Activated CD4-positive, alpha-beta T cell treated with anti-CD3 and anti-CD28 coated beads, Interleukin-2, amount 10 ng/mL, durations not matched to agents 24 days and 14 days (primary cell): Measurements from ENCODE around the gene PYY. TPM values are rescaled to one million over a fixed set of nuclear protein-coding genes. Genes with fewer than 3 reads are reported as not detected.
"Not testable (repeated sequence)": the region's sequence is repeated elsewhere in the genome, so short reads cannot be mapped to it uniquely, and the experiment has no call there.

Source experiments
- DNase-seq: peaks from one replicate; pipeline ENCODE4 v3.0.0; 2022
- H3K27ac Mint-ChIP-seq: one replicate; pipeline ENCODE4 v1.8.0; 2022; ENCODE audit warnings: mild to moderate bottlenecking, mixed read lengths
- H3K27me3 Mint-ChIP-seq: one replicate; pipeline ENCODE4 v1.8.0; 2022; ENCODE audit warnings: mixed read lengths
- H3K36me3 Mint-ChIP-seq: one replicate; pipeline ENCODE4 v1.8.0; 2022; ENCODE audit warnings: low read depth, mild to moderate bottlenecking, mixed read lengths
- H3K4me1 Mint-ChIP-seq: one replicate; pipeline ENCODE4 v1.8.0; 2021; ENCODE audit warnings: mixed read lengths
- H3K4me3 Mint-ChIP-seq: one replicate; pipeline ENCODE4 v1.8.0; 2022; ENCODE audit warnings: mild to moderate bottlenecking, moderate library complexity, mixed read lengths
- H3K9me3 Mint-ChIP-seq: one replicate; pipeline ENCODE4 v1.8.0; 2021; ENCODE audit warnings: mixed read lengths
- intact Hi-C: fragments of 100-400 bp; cut with micrococcal nuclease; formaldehyde crosslinking; loops from one replicate; pipeline ENCODE4 v1.15.1; 2023
- total RNA-seq: library from RNA; stranded (reverse); gene quantifications from 2 replicates; pipeline ENCODE4 v1.2.3, GENCODE V29; 2022

PYY gene
- total RNA-seq, 1 donor from 2014 or later = not detected

DNA sequence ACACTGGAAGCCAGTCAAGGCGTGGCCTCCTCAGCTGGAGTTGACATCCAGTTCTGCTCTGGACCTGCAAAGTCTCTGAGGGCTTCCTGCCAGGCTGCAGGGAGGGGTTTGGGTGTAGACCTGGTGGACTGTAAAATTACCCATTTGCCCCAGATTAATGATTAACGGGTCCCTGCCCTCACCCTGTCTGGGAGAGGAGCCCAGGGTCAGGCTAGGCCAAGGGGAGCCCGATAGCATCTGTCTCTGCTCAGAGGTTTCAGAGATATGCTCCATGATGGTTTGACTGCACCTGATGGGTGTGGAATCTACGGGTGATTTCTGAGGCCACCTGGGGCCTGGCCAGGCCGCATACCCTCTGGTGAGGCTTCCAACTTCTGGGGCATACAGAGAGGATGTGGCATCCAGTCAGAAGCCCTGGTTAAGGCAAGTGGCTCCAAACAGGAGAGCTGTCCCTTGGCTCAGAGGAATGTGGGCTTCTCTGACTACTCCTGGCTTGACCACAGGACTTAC, 22.6 kb downstream of the PYY start:
- intact Hi-C loops = no loop called here
- Mint-ChIP-seq H3K4me3 (no peak overlapping the region), H3K9me3 (no peaks in the 10 kb centered on the region), H3K27me3 (peaks cover 16% of the 10 kb centered on the region), H3K4me1 (peaks cover 14% of the 10 kb centered on the region), H3K36me3 (no peaks in the 10 kb centered on the region), H3K27ac (no peak overlapping the region)
- no peak for DNase-seq

DNA sequence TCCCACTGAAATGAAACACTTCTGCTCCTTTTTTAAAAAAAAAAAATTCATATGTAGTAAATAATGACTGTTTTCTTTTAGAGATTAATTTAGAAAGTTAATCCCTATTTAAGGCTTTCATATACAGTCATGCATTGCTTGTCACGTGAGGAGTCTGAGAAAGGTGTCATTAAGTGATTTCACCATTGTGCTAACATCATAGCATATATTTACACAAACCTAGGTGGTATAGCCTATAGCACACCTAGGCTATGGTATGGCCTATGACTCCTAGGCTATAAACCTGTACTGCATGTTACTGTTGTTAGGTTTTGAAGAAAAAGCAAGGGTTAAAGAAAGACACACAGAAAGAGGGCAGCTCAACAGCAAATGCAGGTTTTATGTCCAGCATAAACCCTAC, 25.1 kb downstream of the PYY start:
- intact Hi-C loops = no loop called here
- H3K4me1 Mint-ChIP-seq = peaks cover 17% of the 10 kb centered on the region
- H3K27me3 Mint-ChIP-seq = peaks cover 23% of the 10 kb centered on the region
- H3K36me3 Mint-ChIP-seq = no peaks in the 10 kb centered on the region
- DNase-seq = no peak
- H3K4me3 Mint-ChIP-seq = no peak overlapping the region
- no peak overlapping the region for H3K27ac Mint-ChIP-seq
- H3K9me3 Mint-ChIP-seq = no peaks in the 10 kb centered on the region

DNA sequence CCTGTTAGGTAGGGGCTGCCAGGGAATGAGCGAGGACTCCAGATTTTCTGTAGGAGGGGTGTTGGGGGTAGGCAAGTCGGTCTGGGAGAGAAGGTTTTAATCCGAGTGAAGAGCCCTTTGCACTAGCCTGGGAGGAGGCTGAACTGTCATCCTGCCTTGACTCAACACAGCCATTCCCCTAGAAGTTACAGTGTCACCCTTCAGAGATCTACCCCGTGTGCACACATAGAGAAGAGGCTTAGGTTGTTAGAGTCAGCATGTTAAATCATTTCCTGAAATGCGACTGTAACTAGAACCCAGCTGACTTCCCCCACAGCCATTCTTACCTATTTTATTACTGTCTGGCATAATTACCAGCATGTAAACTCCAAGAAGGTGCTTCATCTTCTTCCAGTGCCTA, 25.8 kb downstream of the PYY start:
- intact Hi-C loops, H3K9me3 Mint-ChIP-seq, H3K36me3 Mint-ChIP-seq: not testable (repeated sequence)
- peak overlapping the region; percentile 77 for H3K4me3 Mint-ChIP-seq
- peak; percentile 66 for DNase-seq
- peak overlapping the region; percentile 59 for H3K27ac Mint-ChIP-seq
- peaks cover 23% of the 10 kb centered on the region for H3K27me3 Mint-ChIP-seq
- H3K4me1 Mint-ChIP-seq = peaks cover 17% of the 10 kb centered on the region

DNA sequence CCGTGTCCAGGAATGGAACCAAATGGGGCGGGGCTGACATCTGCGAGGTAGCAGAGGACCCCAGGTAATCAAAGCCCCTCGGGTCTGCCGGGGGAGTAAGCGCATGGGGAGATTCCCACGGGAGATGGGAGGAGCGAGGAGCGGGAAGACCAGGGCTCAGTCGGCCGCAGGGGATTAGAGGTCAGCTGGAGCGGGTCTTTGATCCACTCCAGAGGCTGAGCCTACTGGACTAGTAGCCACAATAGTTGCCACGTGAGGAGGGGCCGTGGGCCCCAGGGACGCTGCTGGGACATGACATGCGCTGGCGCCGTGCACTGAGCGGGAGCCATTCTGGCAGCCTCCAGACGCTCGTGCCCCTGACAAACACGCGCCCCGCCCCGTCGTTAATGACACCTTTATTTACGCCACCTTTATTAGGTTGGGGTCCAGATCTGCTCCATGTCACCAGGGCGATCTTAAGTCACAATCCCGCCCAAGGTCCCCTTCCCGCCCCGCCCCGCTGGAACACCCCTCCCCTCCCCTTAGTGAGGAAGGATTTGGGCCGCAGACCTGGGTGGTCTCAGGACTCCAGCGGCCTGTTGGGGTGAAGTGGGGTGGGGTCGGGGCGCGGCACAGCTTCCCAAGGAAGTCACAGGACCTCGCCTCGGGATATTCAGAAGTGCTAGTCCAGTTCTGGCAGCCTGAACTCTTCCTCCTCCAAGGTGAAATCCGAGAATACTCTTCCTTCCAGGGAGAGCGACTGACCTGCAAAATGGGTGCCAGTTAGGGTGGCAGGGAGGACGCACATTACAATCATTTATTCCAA, 26.5 kb downstream of the PYY start:
- peak overlapping the region; percentile 59 for H3K27ac Mint-ChIP-seq
- H3K27me3 Mint-ChIP-seq = peaks cover 23% of the 10 kb centered on the region
- intact Hi-C loops = no loop called here
- peak overlapping the region; percentile 77 for H3K4me3 Mint-ChIP-seq
- H3K4me1 Mint-ChIP-seq = peaks cover 17% of the 10 kb centered on the region
- no peaks in the 10 kb centered on the region for H3K9me3 Mint-ChIP-seq
- DNase-seq = no peak
- H3K36me3 Mint-ChIP-seq = no peaks in the 10 kb centered on the region

DNA sequence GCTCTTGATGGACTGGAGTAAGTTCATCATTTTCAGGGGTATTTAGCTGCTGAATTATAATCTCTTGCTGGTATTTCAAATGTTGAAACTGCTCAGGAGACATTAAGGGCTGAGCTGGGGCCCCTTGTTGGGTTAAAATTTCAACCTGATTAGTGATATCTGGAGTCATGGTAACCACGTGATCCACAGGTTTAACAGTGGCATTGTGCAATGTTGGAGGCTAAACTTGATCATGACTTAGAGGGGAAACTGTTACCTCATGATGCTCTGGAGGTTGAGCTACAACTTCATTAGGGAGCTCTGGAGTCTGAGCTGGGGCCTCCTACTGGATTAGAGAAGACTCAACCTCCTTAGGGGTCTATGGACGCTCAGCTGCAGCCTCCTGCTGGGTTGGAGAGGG, 29.2 kb downstream of the PYY start:
- no peak overlapping the region for H3K27ac Mint-ChIP-seq
- H3K27me3 Mint-ChIP-seq = peaks cover 19% of the 10 kb centered on the region
- DNase-seq = no peak
- no peaks in the 10 kb centered on the region for H3K36me3 Mint-ChIP-seq
- no peaks in the 10 kb centered on the region for H3K9me3 Mint-ChIP-seq
- peaks cover 17% of the 10 kb centered on the region for H3K4me1 Mint-ChIP-seq
- no peak overlapping the region for H3K4me3 Mint-ChIP-seq
- intact Hi-C loops = no loop called here

DNA sequence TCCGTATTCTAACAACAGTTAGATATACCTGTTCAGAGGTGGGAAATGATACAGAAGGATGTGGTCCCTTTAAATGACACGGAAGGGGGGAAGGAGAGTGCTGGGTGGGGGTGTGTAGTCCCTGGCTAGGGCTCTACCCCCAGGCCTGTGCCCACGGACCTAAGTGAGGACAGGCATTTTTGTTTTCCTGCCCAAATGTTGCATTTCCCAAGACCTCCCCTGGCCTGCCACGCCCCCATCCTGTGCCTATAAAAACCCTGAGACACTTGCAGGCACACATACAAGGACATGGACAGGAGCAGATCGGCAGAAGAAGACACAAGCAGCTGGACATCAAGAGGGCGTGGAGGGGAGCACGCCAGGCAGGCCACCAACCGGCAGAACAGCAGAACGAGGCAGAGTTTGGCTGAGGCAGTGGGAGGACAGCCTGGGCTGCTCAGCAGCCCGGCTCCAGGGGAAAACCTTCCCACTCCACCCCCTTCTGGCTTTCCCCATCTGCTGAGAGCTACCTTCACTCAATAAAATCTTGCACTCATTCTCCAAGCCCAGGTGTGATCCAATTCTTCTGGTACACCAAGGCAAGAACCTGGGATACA, 33.1 kb downstream of the PYY start:
- no peak overlapping the region for H3K27ac Mint-ChIP-seq
- H3K4me3 Mint-ChIP-seq = no peak overlapping the region
- peaks cover 15% of the 10 kb centered on the region for H3K27me3 Mint-ChIP-seq
- intact Hi-C loops = no loop called here
- H3K36me3 Mint-ChIP-seq = no peaks in the 10 kb centered on the region
- DNase-seq = no peak
- H3K9me3 Mint-ChIP-seq = no peaks in the 10 kb centered on the region
- peaks cover 12% of the 10 kb centered on the region for H3K4me1 Mint-ChIP-seq

DNA sequence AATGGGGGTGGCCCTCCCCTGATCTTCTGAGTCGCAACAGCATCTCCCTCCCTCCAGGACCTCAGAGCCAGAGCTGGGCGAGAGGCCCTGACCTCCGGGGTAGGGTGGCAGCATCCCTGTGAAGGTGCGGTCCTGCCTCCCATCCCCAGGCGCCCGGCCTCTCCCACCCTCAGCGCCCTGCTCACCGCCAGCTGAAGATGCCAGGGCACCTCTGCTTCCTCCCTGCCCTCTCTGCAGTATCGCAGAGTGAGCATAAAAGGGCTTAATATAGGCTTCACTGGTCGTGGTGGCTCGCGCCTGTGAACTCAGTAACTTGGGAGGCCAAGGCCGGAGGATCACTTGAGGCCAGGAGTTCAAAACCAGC, 35.7 kb downstream of the PYY start:
- no peak for DNase-seq
- peaks cover 8% of the 10 kb centered on the region for H3K4me1 Mint-ChIP-seq
- peaks cover 8% of the 10 kb centered on the region for H3K27me3 Mint-ChIP-seq
- H3K27ac Mint-ChIP-seq = no peak overlapping the region
- H3K4me3 Mint-ChIP-seq = peak overlapping the region; percentile 67
- no peaks in the 10 kb centered on the region for H3K36me3 Mint-ChIP-seq
- H3K9me3 Mint-ChIP-seq = no peaks in the 10 kb centered on the region
- intact Hi-C loops = no loop called here

DNA sequence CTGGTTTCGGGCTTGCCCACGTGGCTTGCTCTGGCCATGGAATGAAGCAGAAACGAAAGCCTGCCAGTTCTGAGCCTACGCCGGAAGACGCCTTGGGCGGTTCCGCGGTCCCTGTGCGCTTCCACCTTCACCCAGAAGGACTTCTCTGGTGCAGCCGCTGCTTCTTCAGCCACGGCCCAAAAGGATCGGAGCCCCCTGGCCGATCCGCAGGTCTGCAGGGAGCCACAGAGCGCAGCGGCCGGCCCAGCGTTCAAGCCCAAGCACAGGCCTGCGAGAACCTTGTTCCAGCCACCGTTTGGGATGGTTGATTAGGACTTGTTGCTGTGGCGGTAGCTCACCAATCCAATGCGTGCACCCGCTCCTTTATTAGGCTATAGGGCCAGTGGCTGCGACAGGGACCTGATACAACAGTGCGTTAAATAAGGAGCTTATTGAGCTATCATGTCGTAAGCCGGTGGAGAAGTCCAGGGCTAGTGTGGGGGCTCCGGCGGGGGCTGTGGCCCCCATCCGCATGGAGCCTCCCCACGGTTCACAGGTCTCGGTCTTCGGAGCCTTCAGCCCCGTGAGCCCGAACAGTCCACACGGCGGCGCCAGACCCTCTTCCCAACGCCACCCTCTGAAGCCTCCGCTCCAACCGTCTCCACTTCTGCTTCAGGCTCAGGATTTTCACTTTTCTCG, 36.3 kb downstream of the PYY start:
- intact Hi-C loops = no loop called here
- Mint-ChIP-seq H3K36me3 (no peaks in the 10 kb centered on the region), H3K9me3 (no peaks in the 10 kb centered on the region), H3K27ac (peak overlapping the region; percentile 51), H3K4me1 (peaks cover 8% of the 10 kb centered on the region), H3K27me3 (peaks cover 8% of the 10 kb centered on the region), H3K4me3 (peak overlapping the region; percentile 67)
- peak; percentile 86 for DNase-seq

DNA sequence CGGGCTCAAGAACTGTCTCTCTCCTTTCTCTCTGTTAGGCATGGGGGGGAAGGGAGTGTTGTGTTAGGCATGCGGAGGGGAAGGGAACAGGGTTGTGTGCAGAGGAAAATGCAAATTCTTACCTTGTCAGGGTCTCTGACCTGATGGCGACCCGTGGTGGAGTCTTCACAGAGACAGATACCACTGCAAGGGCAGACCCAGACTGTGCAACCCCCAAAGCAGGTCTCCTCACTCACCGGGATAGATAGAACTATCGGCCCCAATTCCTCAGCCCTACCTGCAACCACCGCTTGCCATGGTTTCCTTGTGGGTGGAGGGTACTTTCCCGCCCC, 36.8 kb downstream of the PYY start:
- H3K27ac Mint-ChIP-seq = peak overlapping the region; percentile 51
- peak overlapping the region; percentile 67 for H3K4me3 Mint-ChIP-seq
- peaks cover 8% of the 10 kb centered on the region for H3K4me1 Mint-ChIP-seq
- intact Hi-C loops = no loop called here
- no peaks in the 10 kb centered on the region for H3K9me3 Mint-ChIP-seq
- H3K36me3 Mint-ChIP-seq = no peaks in the 10 kb centered on the region
- no peak for DNase-seq
- H3K27me3 Mint-ChIP-seq = peaks cover 8% of the 10 kb centered on the region

DNA sequence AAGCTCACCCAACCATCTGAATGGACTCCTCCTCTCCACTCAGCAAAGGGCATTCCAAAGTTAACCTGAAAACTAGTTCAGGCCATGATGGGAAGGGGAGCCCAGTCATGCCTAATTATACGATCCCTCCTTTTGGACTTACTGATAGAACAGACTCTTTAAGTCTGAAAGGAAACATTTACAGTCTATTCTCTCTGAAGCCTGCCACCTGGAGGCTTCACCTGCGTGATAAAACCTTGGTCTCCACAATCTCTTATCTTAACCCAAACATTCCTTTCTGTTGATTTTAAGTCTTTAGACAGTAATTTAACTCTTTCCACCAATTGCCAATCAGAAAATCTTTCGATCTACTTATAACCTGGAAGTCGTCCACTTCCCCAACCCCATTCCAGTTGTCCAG, 37.4 kb downstream of the PYY start:
- intact Hi-C loops = no loop called here
- H3K9me3 Mint-ChIP-seq = no peaks in the 10 kb centered on the region
- no peak for DNase-seq
- no peak overlapping the region for H3K4me3 Mint-ChIP-seq
- no peaks in the 10 kb centered on the region for H3K36me3 Mint-ChIP-seq
- H3K27ac Mint-ChIP-seq = no peak overlapping the region
- peaks cover 8% of the 10 kb centered on the region for H3K4me1 Mint-ChIP-seq
- H3K27me3 Mint-ChIP-seq = peaks cover 8% of the 10 kb centered on the region

DNA sequence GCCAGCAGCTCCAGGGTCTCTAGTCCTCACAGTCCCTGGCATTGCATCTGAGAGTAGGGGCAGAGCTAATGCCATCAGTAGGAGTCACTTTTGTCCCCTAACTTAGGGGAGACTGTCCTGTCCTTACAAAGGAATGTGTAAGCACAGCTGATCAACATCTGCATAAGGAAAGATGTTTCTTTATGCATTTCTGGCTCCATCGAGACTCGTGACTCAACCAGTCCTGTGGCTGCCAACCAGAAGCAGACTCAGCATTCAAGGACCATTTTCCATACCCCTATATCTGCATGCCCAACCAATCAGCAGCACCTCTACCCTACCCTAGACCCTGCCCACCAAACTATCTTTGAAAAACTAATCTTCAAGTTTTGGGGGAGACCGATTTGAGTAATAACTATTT, 38.2 kb downstream of the PYY start:
- Mint-ChIP-seq H3K4me3 (no peak overlapping the region), H3K27me3 (peaks cover 8% of the 10 kb centered on the region), H3K27ac (no peak overlapping the region), H3K4me1 (peaks cover 8% of the 10 kb centered on the region), H3K9me3 (no peaks in the 10 kb centered on the region), H3K36me3 (no peaks in the 10 kb centered on the region)
- DNase-seq = no peak
- intact Hi-C loops = no loop called here

DNA sequence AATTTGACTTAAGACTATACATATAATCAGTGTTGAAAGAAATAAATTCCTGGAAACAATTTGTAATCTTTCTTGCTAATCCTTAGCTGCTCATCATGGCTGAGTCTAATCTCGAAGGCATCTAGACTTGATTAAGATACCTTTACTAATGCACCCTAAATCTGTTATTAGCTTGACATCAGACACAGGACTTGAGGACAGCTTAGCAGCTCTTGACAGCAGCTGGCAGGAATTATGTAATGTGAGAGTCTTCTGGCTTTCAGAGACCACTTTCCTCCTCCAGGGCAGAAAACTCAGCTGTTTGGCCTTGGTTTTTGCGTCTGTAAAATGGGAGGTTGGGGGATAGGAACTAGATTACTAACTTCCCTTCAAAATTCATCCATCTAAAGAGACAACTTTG, 39.3 kb downstream of the PYY start:
- Mint-ChIP-seq H3K27ac (no peak overlapping the region), H3K27me3 (peaks cover 12% of the 10 kb centered on the region), H3K36me3 (no peaks in the 10 kb centered on the region), H3K9me3 (no peaks in the 10 kb centered on the region), H3K4me1 (peaks cover 8% of the 10 kb centered on the region), H3K4me3 (no peak overlapping the region)
- no peak for DNase-seq
- intact Hi-C loops = no loop called here

DNA sequence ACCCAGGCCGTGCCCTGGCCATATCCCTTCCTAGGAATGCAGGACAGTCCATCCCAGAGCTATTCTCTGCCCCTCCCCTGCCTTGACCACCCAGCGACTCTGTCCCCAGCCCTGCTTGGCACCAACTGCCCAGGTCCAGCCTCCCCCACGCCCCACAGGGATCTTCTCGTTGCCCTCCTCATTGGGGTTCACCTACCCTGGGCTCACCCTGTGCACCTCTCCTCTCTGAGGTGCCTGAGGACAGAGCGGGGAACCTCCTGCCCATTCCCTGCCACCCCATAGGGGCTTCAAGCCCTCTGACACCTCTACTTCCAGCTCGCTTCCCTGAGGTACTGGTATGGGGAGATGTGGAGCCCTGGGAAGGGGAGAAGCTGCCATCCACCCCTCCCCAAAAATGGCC, 40.2 kb downstream of the PYY start:
- peaks cover 8% of the 10 kb centered on the region for H3K4me1 Mint-ChIP-seq
- no peak overlapping the region for H3K4me3 Mint-ChIP-seq
- intact Hi-C loops = no loop called here
- peaks cover 15% of the 10 kb centered on the region for H3K27me3 Mint-ChIP-seq
- no peak overlapping the region for H3K27ac Mint-ChIP-seq
- H3K36me3 Mint-ChIP-seq = no peaks in the 10 kb centered on the region
- no peak for DNase-seq
- no peaks in the 10 kb centered on the region for H3K9me3 Mint-ChIP-seq

DNA sequence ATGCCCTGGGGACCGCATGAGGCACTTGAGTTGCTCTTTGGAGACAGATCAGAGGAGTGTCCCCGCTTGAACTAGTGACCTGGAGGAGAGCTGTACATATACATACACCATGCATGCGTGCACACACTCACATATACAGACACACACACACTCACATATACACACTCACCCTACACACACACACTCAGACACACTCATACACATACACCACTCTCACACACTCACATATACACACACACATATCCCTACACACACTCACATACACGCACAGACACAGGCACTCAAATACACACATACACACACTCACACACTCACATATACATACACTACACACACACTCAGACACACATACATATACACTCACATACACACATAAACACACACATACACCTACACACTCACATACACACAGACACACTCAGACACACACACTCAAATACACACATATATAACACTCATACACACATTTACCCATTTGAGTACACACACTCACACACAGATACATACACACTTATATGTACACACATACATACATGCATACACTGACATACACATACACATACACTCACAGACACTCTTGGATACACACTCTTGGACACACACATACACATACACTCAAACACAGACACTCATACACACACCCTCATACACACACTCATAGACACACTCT, 41.0 kb downstream of the PYY start:
- Mint-ChIP-seq H3K27ac (no peak overlapping the region), H3K36me3 (no peaks in the 10 kb centered on the region), H3K4me1 (peaks cover 7% of the 10 kb centered on the region), H3K27me3 (peaks cover 23% of the 10 kb centered on the region), H3K4me3 (no peak overlapping the region), H3K9me3 (no peaks in the 10 kb centered on the region)
- no peak for DNase-seq
- intact Hi-C loops = no loop called here
